ENCODE measurements around the gene GLOD4.

The GLOD4 gene

GRCh38 chr17:718075-718474 is 64.0 kb downstream of the GLOD4 start:
- DNase-seq, result no peak
- H3K4me1 ChIP-seq, result no peaks in the 10 kb centered on the region
- no peak overlapping the region for H3K4me3 ChIP-seq (ENCODE audit: low read depth, low read length)
- no peak for TF ChIP-seq CTCF (IDR thresholded peaks at IDR 0.05; ENCODE audit: low read depth, low read length)
- H3K9me3 ChIP-seq, result no peaks in the 10 kb centered on the region
- H3K36me3 ChIP-seq, result no peaks in the 10 kb centered on the region
- H3K27me3 ChIP-seq, result no peaks in the 10 kb centered on the region
